Stomach (tissue), 9 donors: ENCODE measurements around the gene ANKFY1. TPM values are rescaled to one million over a fixed set of nuclear protein-coding genes. Genes with fewer than 3 reads are reported as not detected.

ENCODE experiments used
- DNase-seq, 2 donors: peaks; one replicate each; pipeline versions ENCODE4 v3.0.0 to v3.0.0-alpha.2; 2013 to 2019
- H3K27ac ChIP-seq, 5 donors: fragments of 200-600 bp in 4 of 5; sonication (generic) in 4 of 5; one replicate each; pipeline ENCODE4 v1.5.1; 2013 to 2019; ENCODE audit warnings: mild to moderate bottlenecking in 1 of 5, moderate library complexity in 1 of 5
- H3K27me3 ChIP-seq, 3 donors: fragments of 200-600 bp; sonication (generic); one replicate each; pipeline ENCODE4 v1.5.1; 2017 to 2019; ENCODE audit warnings: mixed run types in 1 of 3
- H3K36me3 ChIP-seq, 4 donors: fragments of 200-600 bp; sonication (generic); 1 replicate in 3 of 4; 2 replicates in 1 of 4; pipeline ENCODE4 v1.5.1; 2016 to 2019
- H3K4me1 ChIP-seq, 4 donors: fragments of 200-600 bp; sonication (generic); one replicate each; pipeline ENCODE4 v1.5.1; 2016 to 2019
- H3K4me3 ChIP-seq, 4 donors: fragments of 200-600 bp; sonication (generic) in 3 of 4; one replicate each; pipeline ENCODE4 v1.5.1; 2016 to 2019; ENCODE audit warnings: mild to moderate bottlenecking in 1 of 4
- H3K9me3 ChIP-seq, 4 donors: fragments of 200-600 bp; sonication (generic); one replicate each; pipeline ENCODE4 v1.5.1; 2016 to 2019
- EP300 ChIP-seq: sonication (generic); formaldehyde crosslinking; IDR thresholded peaks from one replicate; pipeline ENCODE4 v1.6.1; 2017; ENCODE audit warnings: antibody characterized with exemption
- POLR2A ChIP-seq, 4 donors: fragments of 450-650 bp; IDR thresholded peaks; one replicate each; pipeline ENCODE4 v1.6.1; 2016; ENCODE audit warnings: antibody characterized with exemption in 4 of 4, control low read depth in 2 of 4, mild to moderate bottlenecking in 1 of 4, moderate library complexity in 1 of 4
- POLR2AphosphoS5 ChIP-seq, 3 donors: sonication (generic); formaldehyde crosslinking; IDR thresholded peaks; one replicate each; pipeline ENCODE4 v1.6.1; 2016; ENCODE audit warnings: antibody characterized with exemption in 3 of 3
- WGBS, 5 donors: extraction: QIAGEN DNeasy Blood & Tissue Kit in 3 of 5; methylation state at CpG; one replicate each; pipeline versions ENCODE4 v1.1.5 to v1.1.7; 2013 to 2018; 5-methylcytosine and 5-hydroxymethylcytosine counted together
- intact Hi-C: fragments of 100-400 bp; cut with DNase I; formaldehyde crosslinking; loops from one replicate; pipeline ENCODE4 v1.15.1; 2023; ENCODE audit warnings: low total_unique reads
- polyA plus RNA-seq, 3 donors: library from polyadenylated mRNA; stranded (reverse); fragments of 200-250 nt; gene quantifications; one replicate each; pipeline ENCODE4 v1.2.3, GENCODE V29; 2013
- total RNA-seq, 5 donors: library from RNA; depleted of rRNA; stranded (reverse); fragments of >200 nt; gene quantifications; one replicate each; pipeline versions ENCODE4 v1.1.0 to v1.2.3, GENCODE V29; 2014 to 2016
- TF ChIP-seq, protein P1 (sequence below), 7 experiments: fragments of 450-650 bp in 4 of 7; fragments of 200-600 bp in 3 of 7; sonication (generic) in 3 of 7; IDR thresholded peaks; one replicate each; pipeline ENCODE4 v1.5.1; 2016 to 2019; ENCODE audit warnings: antibody characterized with exemption in 7 of 7, control low read depth in 2 of 7, mild to moderate bottlenecking in 1 of 7
- donor health status: healthy with polysubstance abuse.
- donor health status: Bipolar disorder and iron deficiency.
- donor health status: healthy.

The ANKFY1 gene
- total and polyA plus RNA-seq, 8 donors, result 6.4 to 61.0 (median 39.2) TPM

- Histone ChIP-seq H3K4me3 (no peak overlapping the region), H3K27ac (peak overlapping the region in 3 of 5 donors; percentile 30 to 84 (median 45)), H3K27me3 (no peaks in the 10 kb centered on the region), H3K36me3 (peaks cover 4 to 70% (median 48%) of the 10 kb centered on the region in 4 donors), H3K9me3 (no peaks in the 10 kb centered on the region), H3K4me1 (peaks cover 7 to 56% (median 30%) of the 10 kb centered on the region in 4 donors)
- 77 to 95% (median 93%) methylated on average over 7 of the region's 7 CpGs for WGBS, 5 donors
- no peak for DNase-seq
- no peak for TF ChIP-seq POLR2A (IDR thresholded peaks at IDR 0.05)
- TF ChIP-seq, protein P1, sequence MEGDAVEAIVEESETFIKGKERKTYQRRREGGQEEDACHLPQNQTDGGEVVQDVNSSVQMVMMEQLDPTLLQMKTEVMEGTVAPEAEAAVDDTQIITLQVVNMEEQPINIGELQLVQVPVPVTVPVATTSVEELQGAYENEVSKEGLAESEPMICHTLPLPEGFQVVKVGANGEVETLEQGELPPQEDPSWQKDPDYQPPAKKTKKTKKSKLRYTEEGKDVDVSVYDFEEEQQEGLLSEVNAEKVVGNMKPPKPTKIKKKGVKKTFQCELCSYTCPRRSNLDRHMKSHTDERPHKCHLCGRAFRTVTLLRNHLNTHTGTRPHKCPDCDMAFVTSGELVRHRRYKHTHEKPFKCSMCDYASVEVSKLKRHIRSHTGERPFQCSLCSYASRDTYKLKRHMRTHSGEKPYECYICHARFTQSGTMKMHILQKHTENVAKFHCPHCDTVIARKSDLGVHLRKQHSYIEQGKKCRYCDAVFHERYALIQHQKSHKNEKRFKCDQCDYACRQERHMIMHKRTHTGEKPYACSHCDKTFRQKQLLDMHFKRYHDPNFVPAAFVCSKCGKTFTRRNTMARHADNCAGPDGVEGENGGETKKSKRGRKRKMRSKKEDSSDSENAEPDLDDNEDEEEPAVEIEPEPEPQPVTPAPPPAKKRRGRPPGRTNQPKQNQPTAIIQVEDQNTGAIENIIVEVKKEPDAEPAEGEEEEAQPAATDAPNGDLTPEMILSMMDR (IDR thresholded peaks at IDR 0.05), result no peak
- peak in 1 of 3 donors; percentile 27 for TF ChIP-seq POLR2AphosphoS5 (IDR thresholded peaks at IDR 0.05)
- TF ChIP-seq EP300, result no peak
- intact Hi-C loops, result no loop called here
These were observed 30.0 kb downstream of the ANKFY1 start for GRCh38 chr17:4233668-4234258.

DNA sequence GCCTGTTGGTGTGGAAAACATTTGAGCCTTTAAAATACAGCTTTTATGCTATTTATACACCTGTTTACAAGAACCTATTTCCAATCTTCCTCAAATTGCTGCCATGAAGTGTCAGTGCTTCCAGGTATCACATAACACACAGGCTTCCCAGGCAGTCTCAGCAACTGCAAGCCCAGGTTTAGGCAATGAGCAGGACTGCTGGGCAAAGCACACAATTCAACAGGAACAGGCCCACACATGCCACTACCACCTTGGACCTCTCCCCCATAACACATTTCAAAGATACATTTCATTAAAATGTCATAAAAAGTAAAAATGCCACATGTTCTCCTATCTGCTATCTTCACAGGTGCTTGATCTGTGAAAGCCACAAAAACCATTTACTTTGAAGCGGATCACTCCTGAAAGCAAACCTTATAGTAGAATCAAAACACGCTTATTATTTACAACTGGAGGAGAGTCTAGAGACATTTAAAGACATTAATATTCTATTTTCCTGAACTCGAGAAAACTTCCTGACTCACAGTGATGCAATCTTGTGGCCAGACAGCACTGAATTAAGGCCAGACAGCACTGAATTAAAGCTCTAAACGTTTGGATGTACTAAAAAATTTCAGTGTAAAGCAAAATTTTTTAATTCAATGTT, 31.5 kb downstream of the ANKFY1 start:
- TF ChIP-seq EP300 (no peak), POLR2A (IDR thresholded peaks at IDR 0.05) (no peak), POLR2AphosphoS5 (IDR thresholded peaks at IDR 0.05) (no peak)
- TF ChIP-seq, protein P1 (IDR thresholded peaks at IDR 0.05), result no peak
- H3K4me3 ChIP-seq, result no peak overlapping the region
- intact Hi-C loops, result no loop called here
- peaks cover 7 to 66% (median 37%) of the 10 kb centered on the region in 4 donors for H3K4me1 ChIP-seq
- H3K36me3 ChIP-seq, result peaks cover 0 to 68% (median 39%) of the 10 kb centered on the region in 4 donors
- no peaks in the 10 kb centered on the region for H3K27me3 ChIP-seq
- H3K9me3 ChIP-seq, result no peaks in the 10 kb centered on the region
- H3K27ac ChIP-seq, result peak overlapping the region in 3 of 5 donors; percentile 32 to 84 (median 59)
- WGBS, 5 donors, result 54 to 73% (median 69%) methylated on average over 4 of the region's 4 CpGs
- DNase-seq, result no peak

DNA sequence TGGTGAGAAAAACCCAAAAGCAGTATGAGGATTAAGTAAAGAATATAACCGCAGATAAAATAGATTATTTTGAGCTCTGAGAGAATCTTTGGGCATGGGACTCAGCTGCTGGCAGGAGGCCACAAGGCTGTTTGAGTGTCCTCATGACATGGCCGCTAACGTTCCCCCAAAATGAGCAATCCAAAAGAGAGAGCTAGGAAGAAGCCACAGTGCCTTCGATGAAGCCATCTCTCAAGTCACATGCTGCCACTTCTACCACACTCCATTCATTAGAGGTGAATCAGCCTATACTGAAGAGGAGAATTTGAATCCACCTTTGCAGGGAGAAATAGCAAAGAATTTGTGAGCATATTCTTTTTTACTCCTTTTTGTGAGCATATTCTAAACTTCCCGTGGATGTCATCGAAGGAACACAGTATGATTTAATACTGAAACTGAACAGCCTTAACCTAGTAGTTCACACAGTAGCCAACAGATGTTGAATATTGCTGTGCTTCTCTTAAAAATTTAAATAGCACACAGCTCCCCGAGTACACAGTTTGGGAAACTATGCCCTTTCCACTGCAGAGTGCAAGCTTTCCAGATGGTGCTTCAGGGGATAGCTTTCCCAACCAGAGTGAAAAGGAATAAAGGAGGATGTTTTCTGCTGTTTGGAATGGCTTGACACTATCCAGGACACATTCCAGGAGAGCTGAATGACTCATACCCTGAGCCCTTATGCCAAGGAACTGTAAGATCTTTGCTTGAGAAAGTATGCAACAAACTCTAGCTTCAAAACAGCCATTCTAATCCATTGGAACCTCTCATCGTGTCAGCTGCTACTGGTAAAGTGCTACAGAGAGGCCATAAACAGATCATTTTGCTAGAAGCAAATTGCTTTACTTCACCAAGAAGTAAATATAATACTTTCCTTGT, 33.9 kb downstream of the ANKFY1 start:
- Histone ChIP-seq H3K4me1 (peaks cover 7 to 61% (median 33%) of the 10 kb centered on the region in 4 donors), H3K4me3 (no peak overlapping the region), H3K9me3 (no peaks in the 10 kb centered on the region), H3K27ac (peak overlapping the region; percentile 36 to 84 (median 74)), H3K36me3 (peaks cover 0 to 59% (median 31%) of the 10 kb centered on the region in 4 donors), H3K27me3 (no peaks in the 10 kb centered on the region)
- 63 to 78% (median 68%) methylated on average over 8 of the region's 8 CpGs for WGBS, 5 donors
- TF ChIP-seq, protein P1 (IDR thresholded peaks at IDR 0.05), result no peak
- TF ChIP-seq EP300 (peak; percentile 24), POLR2AphosphoS5 (IDR thresholded peaks at IDR 0.05) (peak; percentile 91 to 98 (median 96)), POLR2A (IDR thresholded peaks at IDR 0.05) (no peak)
- DNase-seq, result peak in 1 of 2 donors; percentile 93
- intact Hi-C loops, result no loop called here
